H1 (cell line): ENCODE measurements around the gene ZNF92. TPM values are rescaled to one million over a fixed set of nuclear protein-coding genes. Genes with fewer than 3 reads are reported as not detected.

Source experiments
- CREB1 ChIP-seq: IDR thresholded peaks from 2 replicates; pipeline ENCODE4 v1.6.1; 2012; ENCODE audit warnings: inconsistent platforms
- EGR1 ChIP-seq: IDR thresholded peaks from 2 replicates; pipeline ENCODE4 v1.6.1; 2011; ENCODE audit warnings: low read depth, low read length, borderline replicate concordance
- HDAC6 ChIP-seq: IDR thresholded peaks from one replicate; pipeline ENCODE4 v1.7.1; 2012; ENCODE audit warnings: low read depth, mild to moderate bottlenecking, inconsistent platforms, low read length, moderate library complexity
- POU5F1 ChIP-seq: IDR thresholded peaks from 2 replicates; pipeline ENCODE4 v1.6.1; 2011; ENCODE audit warnings: low read depth, mild to moderate bottlenecking, low read length, moderate library complexity
- RFX5 ChIP-seq: IDR thresholded peaks from 2 replicates; pipeline ENCODE4 v1.6.1; 2011; ENCODE audit warnings: low read depth, low read length, improper control_type of control experiment, borderline replicate concordance
- RNF2 ChIP-seq: fragments of 200-900, 300-1000 bp; sonication (generic); IDR thresholded peaks from 2 replicates; pipeline ENCODE4 v1.7.1; 2016; ENCODE audit warnings: borderline replicate concordance, low read depth, mild to moderate bottlenecking, antibody characterized with exemption, low read length; ENCODE audit not compliant: poor library complexity, severe bottlenecking; ENCODE audit errors: missing control alignments
- SP1 ChIP-seq: IDR thresholded peaks from 2 replicates; pipeline ENCODE4 v1.6.1; 2011; ENCODE audit warnings: low read depth, low read length
- SRF ChIP-seq: IDR thresholded peaks from 2 replicates; pipeline ENCODE4 v1.6.1; 2011; ENCODE audit warnings: mild to moderate bottlenecking, low read depth, low read length, moderate library complexity
- ZNF274 ChIP-seq: IDR thresholded peaks from 2 replicates; pipeline ENCODE4 v1.7.0; 2012; ENCODE audit warnings: low read length, borderline replicate concordance; ENCODE audit errors: extremely low read depth
- polyA plus RNA-seq, 7 experiments: library from polyadenylated mRNA; depleted of rRNA in 3 of 7; stranded (reverse) in 5 of 7; unstranded in 2 of 7; fragments of >200 nt in 5 of 7; fragments of 200-250 nt in 2 of 7; gene quantifications; 1 replicate in 5 of 7; 2 replicates in 1 of 7; 4 replicates in 1 of 7; pipeline versions ENCODE4 v1.2.1 to v1.2.3, GENCODE V29; 2011 to 2013; ENCODE audit warnings: missing spikeins in 2 of 7, mixed read lengths in 2 of 7
- total RNA-seq: library from RNA; stranded (reverse); fragmentation: NEBNext Ultra II Directional; extraction: Animal tissue kit (Norgen Biotek cat#: 25700); gene quantifications from 2 replicates; pipeline ENCODE4 v1.2.1, GENCODE V29; 2021
- TF ChIP-seq, protein P1 (sequence below), 3 experiments: IDR thresholded peaks; 1 replicate in 2 of 3; 2 replicates in 1 of 3; pipeline versions ENCODE4 v1.5.1 to v1.6.1; 2011; ENCODE audit warnings: low read length in 3 of 3, mild to moderate bottlenecking in 3 of 3, inconsistent platforms in 2 of 3, low read depth in 1 of 3, moderate library complexity in 1 of 3; ENCODE audit not compliant: insufficient read depth in 1 of 3; ENCODE audit errors: control extremely low read depth in 1 of 3

The ZNF92 gene
- total and polyA plus RNA-seq, 2 of the 8 experiments (the other 6 are each of a cell fraction or from before 2014, with no cell fraction given): 2.8 to 39.8 TPM

DNA sequence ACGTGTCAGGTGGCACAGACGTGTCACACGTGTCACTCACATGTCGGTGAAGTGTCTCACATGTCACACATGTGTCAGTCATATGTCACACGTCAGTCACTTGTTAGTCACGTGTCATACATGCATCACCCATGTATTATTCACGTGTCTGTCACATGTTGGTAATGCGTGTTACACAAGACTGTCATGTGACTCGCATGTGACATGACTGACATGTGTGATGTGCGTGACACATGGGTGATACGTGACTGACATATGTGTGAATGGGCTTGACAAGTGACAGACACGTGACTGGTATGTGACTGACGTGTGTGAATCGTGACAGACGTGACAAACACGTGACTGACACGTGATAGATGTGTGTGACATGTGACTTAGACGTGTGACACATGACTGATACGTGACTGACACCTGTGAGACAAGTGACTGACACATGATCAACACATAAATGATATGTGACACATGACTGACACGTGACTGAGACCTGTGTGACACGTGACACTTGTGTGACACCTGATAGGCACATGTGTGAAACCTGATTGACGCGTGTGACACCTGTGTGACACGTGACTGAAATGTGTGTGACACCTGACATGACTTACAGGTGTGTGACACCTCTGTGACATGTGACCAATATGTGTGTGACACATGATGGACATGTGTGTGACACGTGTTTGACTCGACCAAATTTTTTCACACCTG, 56.1 kb downstream of the ZNF92 start (continued):
- TF ChIP-seq, protein P1, sequence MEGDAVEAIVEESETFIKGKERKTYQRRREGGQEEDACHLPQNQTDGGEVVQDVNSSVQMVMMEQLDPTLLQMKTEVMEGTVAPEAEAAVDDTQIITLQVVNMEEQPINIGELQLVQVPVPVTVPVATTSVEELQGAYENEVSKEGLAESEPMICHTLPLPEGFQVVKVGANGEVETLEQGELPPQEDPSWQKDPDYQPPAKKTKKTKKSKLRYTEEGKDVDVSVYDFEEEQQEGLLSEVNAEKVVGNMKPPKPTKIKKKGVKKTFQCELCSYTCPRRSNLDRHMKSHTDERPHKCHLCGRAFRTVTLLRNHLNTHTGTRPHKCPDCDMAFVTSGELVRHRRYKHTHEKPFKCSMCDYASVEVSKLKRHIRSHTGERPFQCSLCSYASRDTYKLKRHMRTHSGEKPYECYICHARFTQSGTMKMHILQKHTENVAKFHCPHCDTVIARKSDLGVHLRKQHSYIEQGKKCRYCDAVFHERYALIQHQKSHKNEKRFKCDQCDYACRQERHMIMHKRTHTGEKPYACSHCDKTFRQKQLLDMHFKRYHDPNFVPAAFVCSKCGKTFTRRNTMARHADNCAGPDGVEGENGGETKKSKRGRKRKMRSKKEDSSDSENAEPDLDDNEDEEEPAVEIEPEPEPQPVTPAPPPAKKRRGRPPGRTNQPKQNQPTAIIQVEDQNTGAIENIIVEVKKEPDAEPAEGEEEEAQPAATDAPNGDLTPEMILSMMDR (IDR thresholded peaks at IDR 0.05; ENCODE audit: control extremely low read depth in 1 of 3, insufficient read depth in 1 of 3, low read depth in 1 of 3, low read length in 3 of 3): no peak
- TF ChIP-seq SP1: no peak
- no peak for TF ChIP-seq RFX5
- TF ChIP-seq SRF: no peak
- no peak for TF ChIP-seq EGR1
- TF ChIP-seq HDAC6: no peak
- no peak for TF ChIP-seq RNF2
- no peak for TF ChIP-seq POU5F1
- TF ChIP-seq CREB1: no peak
- no peak for TF ChIP-seq ZNF274
